Fibroblast of mammary gland (primary cell): ENCODE data around the gene SLC22A23.

Experiments
- DNase-seq: peaks from one replicate; pipeline ENCODE4 v3.0.0-alpha.2; 2010; ENCODE audit warnings: low read depth
- H3K4me3 ChIP-seq: 2 replicates; pipeline ENCODE4 v1.5.1; 2011; ENCODE audit warnings: low read depth, mild to moderate bottlenecking, low read length, moderate library complexity; ENCODE audit not compliant: control insufficient read depth
- TF ChIP-seq, protein P1 (sequence below): conservative IDR thresholded peaks from 2 replicates; pipeline ENCODE4 v1.5.1; 2011; ENCODE audit warnings: low read depth, low read length, inconsistent platforms; ENCODE audit not compliant: control insufficient read depth, insufficient read depth

The SLC22A23 gene

GRCh38 chr6:3334555-3334954, 122.3 kb downstream of the SLC22A23 start:
- no peak for DNase-seq
- TF ChIP-seq, protein P1, sequence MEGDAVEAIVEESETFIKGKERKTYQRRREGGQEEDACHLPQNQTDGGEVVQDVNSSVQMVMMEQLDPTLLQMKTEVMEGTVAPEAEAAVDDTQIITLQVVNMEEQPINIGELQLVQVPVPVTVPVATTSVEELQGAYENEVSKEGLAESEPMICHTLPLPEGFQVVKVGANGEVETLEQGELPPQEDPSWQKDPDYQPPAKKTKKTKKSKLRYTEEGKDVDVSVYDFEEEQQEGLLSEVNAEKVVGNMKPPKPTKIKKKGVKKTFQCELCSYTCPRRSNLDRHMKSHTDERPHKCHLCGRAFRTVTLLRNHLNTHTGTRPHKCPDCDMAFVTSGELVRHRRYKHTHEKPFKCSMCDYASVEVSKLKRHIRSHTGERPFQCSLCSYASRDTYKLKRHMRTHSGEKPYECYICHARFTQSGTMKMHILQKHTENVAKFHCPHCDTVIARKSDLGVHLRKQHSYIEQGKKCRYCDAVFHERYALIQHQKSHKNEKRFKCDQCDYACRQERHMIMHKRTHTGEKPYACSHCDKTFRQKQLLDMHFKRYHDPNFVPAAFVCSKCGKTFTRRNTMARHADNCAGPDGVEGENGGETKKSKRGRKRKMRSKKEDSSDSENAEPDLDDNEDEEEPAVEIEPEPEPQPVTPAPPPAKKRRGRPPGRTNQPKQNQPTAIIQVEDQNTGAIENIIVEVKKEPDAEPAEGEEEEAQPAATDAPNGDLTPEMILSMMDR: no peak
- no peak overlapping the region for H3K4me3 ChIP-seq

GRCh38 chr6:3333263-3333662, 123.6 kb downstream of the SLC22A23 start:
- DNase-seq: no peak
- TF ChIP-seq, protein P1: no peak
- no peak overlapping the region for H3K4me3 ChIP-seq

DNA sequence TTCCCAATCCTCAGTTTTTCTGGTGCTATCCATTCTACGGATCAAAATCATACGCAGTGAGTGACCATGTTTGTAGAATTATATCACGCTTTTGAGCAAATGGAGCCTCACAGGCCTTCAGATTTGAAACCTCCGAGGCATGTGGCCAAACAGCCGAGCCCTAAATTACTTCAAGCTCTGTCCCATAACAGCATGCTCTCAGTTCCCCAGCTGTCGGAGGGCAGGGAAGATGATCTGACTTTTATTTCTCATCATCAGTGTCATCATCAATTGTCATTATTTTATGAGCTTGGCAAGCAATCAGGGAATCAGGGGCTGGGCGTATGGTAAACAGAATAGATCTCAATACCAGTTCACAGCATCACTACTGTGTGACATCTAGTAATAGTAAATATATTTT, 124.9 kb downstream of the SLC22A23 start:
- H3K4me3 ChIP-seq: no peak overlapping the region
- TF ChIP-seq, protein P1: no peak
- DNase-seq: no peak

- TF ChIP-seq, protein P1: no peak
- no peak for DNase-seq
- no peak overlapping the region for H3K4me3 ChIP-seq
Observed at GRCh38 chr6:3331494-3331893, 125.4 kb downstream of the SLC22A23 start.

- TF ChIP-seq, protein P1: no peak
- no peak overlapping the region for H3K4me3 ChIP-seq
Observed at GRCh38 chr6:3330199-3330598, 126.7 kb downstream of the SLC22A23 start.

GRCh38 chr6:3329393-3330051, 127.3 kb downstream of the SLC22A23 start:
- TF ChIP-seq, protein P1: no peak
- DNase-seq: no peak
- H3K4me3 ChIP-seq: no peak overlapping the region

More at GRCh38 chr6:3330199-3330598, 126.7 kb downstream of the SLC22A23 start:
- DNase-seq: no peak
